ENCODE data around the gene PITPNB. TPM values are rescaled to one million over a fixed set of nuclear protein-coding genes. Genes with fewer than 3 reads are reported as not detected.

The PITPNB gene
- total RNA-seq, 1 donor from 2014 or later, result 32.3 TPM

Small RNAs within 50 kb of the gene (small RNA-seq; reads per million reads assigned to genes)
- gene MIR3199-1 (not detected), gene RF02198 (not detected)

Other genes starting within 250 kb of the PITPNB start
- 24.8 TPM for gene MN1, start 117.5 kb downstream of the PITPNB start, total RNA-seq